GM12878 (cell line): ENCODE data around the gene EVI5L. TPM values are rescaled to one million over a fixed set of nuclear protein-coding genes. Genes with fewer than 3 reads are reported as not detected.
A peak's percentile ranks its signal among the peaks of the same experiment; 100 is the strongest.

ENCODE experiments used
- ATAC-seq: fragments of 200-7000 bp; cut with Tn5 transposase; 3 replicates; pipeline ENCODE4 v1.9.1; 2020; ENCODE audit warnings: mild to moderate bottlenecking, moderate library complexity
- BruUV-seq: library from RNA; stranded (reverse); fragments of 400-500 nt; replicated peaks from 2 replicates; lab custom pipeline; 2021; lab: Mats Ljungman, UMichigan
- CTCF ChIA-PET: fragments of 300-600 bp; sonication (Branson Sonifier 250); formaldehyde crosslinking; extraction: SDS; loops from one replicate; lab custom pipeline; 2021; ENCODE audit warnings: inconsistent platforms; lab: Yijun Ruan, JAX
- POLR2A ChIA-PET: fragments of 350-600 bp; formaldehyde crosslinking; extraction: SDS; loops from one replicate; lab custom pipeline; 2021; ENCODE audit warnings: inconsistent platforms; lab: Charles Lee
- RAD21 ChIA-PET: fragments of 300-600 bp; sonication (Branson Sonifier 250); formaldehyde crosslinking; loops from one replicate; lab custom pipeline; 2023; ENCODE audit warnings: antibody characterized with exemption; ENCODE audit not compliant: unreplicated experiment; lab: Charles Lee
- SMC1A ChIA-PET: fragments of 300-600 bp; sonication (Branson Sonifier 250); formaldehyde crosslinking; loops from one replicate; lab custom pipeline; 2023; ENCODE audit not compliant: unreplicated experiment, uncharacterized antibody; lab: Charles Lee
- DNase-seq: peaks from one replicate; pipeline ENCODE4 v3.0.0-alpha.2; 2011; ENCODE audit warnings: low read depth, low spot score
- FAIRE-seq: peaks from 3 replicates; lab custom pipeline; 2011; peaks lifted over from hg19 to GRCh38; lab: Jason Lieb, UNC
- H2AFZ ChIP-seq: 2 replicates; pipeline ENCODE4 v1.6.0; 2011; ENCODE audit warnings: low read depth, low read length, control low read depth; ENCODE audit not compliant: control insufficient read depth
- H3K27ac ChIP-seq: 2 replicates; pipeline ENCODE4 v1.5.1; 2011; ENCODE audit warnings: control low read depth; ENCODE audit not compliant: control insufficient read depth, insufficient read depth
- H3K27me3 ChIP-seq, 2 experiments: replicated peaks in 1 of 2; 2 replicates each; pipeline versions ENCODE4 v1.6.0 to v1.6.1; 2011; ENCODE audit warnings: low read length in 1 of 2; ENCODE audit not compliant: control insufficient read depth in 2 of 2, insufficient read depth in 2 of 2
- H3K36me3 ChIP-seq, 2 experiments: 2 replicates each; pipeline ENCODE4 v1.5.1; 2011; ENCODE audit warnings: low read length in 1 of 2; ENCODE audit not compliant: control insufficient read depth in 2 of 2, insufficient read depth in 2 of 2
- H3K4me1 ChIP-seq: 2 replicates; pipeline ENCODE4 v1.6.1; 2011; ENCODE audit warnings: mild to moderate bottlenecking, low read length, moderate library complexity, mixed read lengths; ENCODE audit not compliant: control insufficient read depth, insufficient read depth
- H3K4me2 ChIP-seq: 2 replicates; pipeline ENCODE4 v1.6.0; 2011; ENCODE audit warnings: control low read depth; ENCODE audit not compliant: control insufficient read depth, insufficient read depth
- H3K4me3 ChIP-seq: fragments of 200-600 bp; sonication (generic); 2 replicates; pipeline ENCODE4 v1.5.1; 2016
- H3K79me2 ChIP-seq: 2 replicates; pipeline ENCODE4 v1.6.0; 2011; ENCODE audit warnings: low read length; ENCODE audit not compliant: control insufficient read depth, insufficient read depth
- H3K9ac ChIP-seq: 2 replicates; pipeline ENCODE4 v1.8.0; 2011; ENCODE audit warnings: low read length, control low read depth, mixed read lengths; ENCODE audit not compliant: control insufficient read depth, insufficient read depth
- H3K9me3 ChIP-seq: replicated peaks from 3 replicates; pipeline ENCODE4 v1.5.1; 2011; ENCODE audit warnings: mild to moderate bottlenecking, low read length; ENCODE audit not compliant: control insufficient read depth, insufficient read depth
- H4K20me1 ChIP-seq: 2 replicates; pipeline ENCODE4 v1.6.0; 2011; ENCODE audit not compliant: control insufficient read depth, insufficient read depth
- SP1 ChIP-seq: IDR thresholded peaks from one replicate; pipeline ENCODE4 v1.6.1; 2011; ENCODE audit warnings: low read depth, low read length
- WGBS: methylation state at CpG from one replicate; pipeline ENCODE4 v1.1.6; 2016; ENCODE audit warnings: low lambda C conversion rate; ENCODE audit not compliant: insufficient replicate concordance, insufficient coverage; ENCODE audit errors: missing lambda C conversion rate; 5-methylcytosine and 5-hydroxymethylcytosine counted together
- in situ Hi-C: fragments of 300-500 bp; cut with MboI; formaldehyde crosslinking; loops from 9 replicates; pipeline ENCODE4 v1.14.3; 2018; ENCODE audit warnings: mixed read lengths
- intact Hi-C: fragments of 100-400 bp; cut with micrococcal nuclease; formaldehyde crosslinking; loops from one replicate; pipeline ENCODE4 v1.14.2; 2022; ENCODE audit not compliant: unreplicated experiment
- polyA plus RNA-seq, 11 experiments: library from polyadenylated mRNA; depleted of rRNA in 4 of 11; unstranded in 6 of 11; stranded (reverse) in 5 of 11; fragments of >200 nt; fragmentation: Nextera tagmentation in 4 of 11; fragmentation: Illumina TruSeq in 1 of 11; extraction: Ambion mirVana in 4 of 11; extraction: Trizol in 1 of 11; gene quantifications; 1 replicate in 1 of 11; 2 replicates in 10 of 11; pipeline versions ENCODE4 v1.2.1 to v1.2.3, GENCODE V29; 2011 to 2016; ENCODE audit warnings: inconsistent platforms in 2 of 11, missing spikeins in 2 of 11, low read depth in 1 of 11
- total RNA-seq, 4 experiments: library from RNA; depleted of rRNA in 3 of 4; stranded (reverse); fragments of >200 nt in 3 of 4; fragmentation: Illumina TruSeq in 1 of 4; extraction: Trizol in 1 of 4; gene quantifications; 2 replicates each; pipeline versions ENCODE4 v1.2.1 to v1.2.3, GENCODE V29; 2013 to 2021
- TF ChIP-seq, protein P1 (sequence below): fragments of 450-650 bp; formaldehyde crosslinking; IDR thresholded peaks from 2 replicates; pipeline ENCODE4 v1.4.0; 2022; ENCODE audit warnings: mild to moderate bottlenecking, moderate library complexity

Gene EVI5L
- total and polyA plus RNA-seq, 10 of the 15 experiments (the other 5 are each of a cell fraction or from before 2014, with no cell fraction given), result 0.23 to 13.8 (median 5.0) TPM

DNA sequence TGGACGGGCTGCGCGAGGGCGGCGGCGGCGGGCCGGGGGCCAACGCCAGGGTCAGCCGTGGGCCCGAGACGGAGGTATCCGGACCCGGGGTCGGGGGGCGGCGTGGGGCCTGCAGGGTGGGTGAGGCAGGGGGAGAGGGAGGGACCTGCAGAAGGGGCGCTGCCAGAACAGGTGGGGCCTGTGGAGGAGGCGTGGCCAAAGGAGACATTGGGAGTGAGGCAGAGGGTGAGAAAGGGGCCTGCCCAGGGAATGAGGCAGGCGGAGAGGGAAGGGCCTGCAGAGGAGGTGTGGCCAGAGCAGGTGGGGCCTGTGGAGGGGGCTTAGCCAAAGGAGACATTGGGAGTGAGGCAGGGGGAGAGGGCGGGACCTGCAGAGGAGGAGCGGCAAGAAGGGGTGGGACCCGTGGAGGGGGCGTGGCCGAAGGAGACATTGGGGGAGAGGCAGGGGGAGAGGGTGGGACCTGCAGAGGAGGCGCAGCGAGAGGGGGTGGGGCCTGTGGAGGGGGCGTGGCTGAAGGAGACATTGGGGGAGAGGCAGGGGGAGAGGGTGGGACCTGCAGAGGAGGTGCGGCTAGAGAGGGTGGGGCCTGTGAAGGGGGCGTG, 40.0 kb downstream of the EVI5L start:
- 19% methylated on average over 16 of the region's 30 CpGs for WGBS
- Histone ChIP-seq H2AFZ (peak overlapping the region; percentile 88), H3K27me3 (peaks cover 3% of the 10 kb centered on the region in 2 experiments; a peak in 3 of 4 replicates), H3K9me3 (no peaks in the 10 kb centered on the region; the same call in 2 of the 3 replicates), H3K36me3 (no peaks in the 10 kb centered on the region), H3K9ac (no peak overlapping the region), H3K27ac (no peak overlapping the region), H3K4me1 (peaks cover 12% of the 10 kb centered on the region; the same call in 1 of the 2 replicates), H3K4me3 (peak overlapping the region; percentile 48; the same call in 1 of the 2 replicates), H4K20me1 (no peaks in the 10 kb centered on the region), H3K79me2 (no peaks in the 10 kb centered on the region), H3K4me2 (peak overlapping the region; percentile 95)
- ChIA-PET POLR2A (interaction anchor here (1.1 to 1.8 kb wide), 2 partner anchors 20 to 51 kb away, joined by 4 to 5 read pairs; partner anchors contain the start of gene SNAPC2), RAD21 (interaction anchor here (0.6 to 1.7 kb wide), 3 partner anchors 34 to 189 kb away, joined by 3 to 8 read pairs (median 3); partner anchors contain the start of genes MAP2K7, SNAPC2 and TRAPPC5), SMC1A (interaction anchor here (1.1 kb wide), 1 partner anchor 189 kb away, joined by 3 read pairs; the partner anchor contains the start of gene TRAPPC5), CTCF (interaction anchor here (0.6 to 2.0 kb wide), 16 partner anchors 11 to 481 kb away, joined by 3 to 19 read pairs (median 4); partner anchors contain the start of genes FCER2, MAP2K7, PET100 and SNAPC2)
- no TSS peak for BruUV-seq
- DNase-seq (no peak), FAIRE-seq (no peak), ATAC-seq (no peak)
- in situ Hi-C loops (no loop called here), intact Hi-C loops (loop anchor here (2.0 kb wide), 1 partner anchor 33 kb away; the partner anchor contains the start of gene MAP2K7)
- TF ChIP-seq SP1, result peak; percentile 10
- TF ChIP-seq, protein P1, sequence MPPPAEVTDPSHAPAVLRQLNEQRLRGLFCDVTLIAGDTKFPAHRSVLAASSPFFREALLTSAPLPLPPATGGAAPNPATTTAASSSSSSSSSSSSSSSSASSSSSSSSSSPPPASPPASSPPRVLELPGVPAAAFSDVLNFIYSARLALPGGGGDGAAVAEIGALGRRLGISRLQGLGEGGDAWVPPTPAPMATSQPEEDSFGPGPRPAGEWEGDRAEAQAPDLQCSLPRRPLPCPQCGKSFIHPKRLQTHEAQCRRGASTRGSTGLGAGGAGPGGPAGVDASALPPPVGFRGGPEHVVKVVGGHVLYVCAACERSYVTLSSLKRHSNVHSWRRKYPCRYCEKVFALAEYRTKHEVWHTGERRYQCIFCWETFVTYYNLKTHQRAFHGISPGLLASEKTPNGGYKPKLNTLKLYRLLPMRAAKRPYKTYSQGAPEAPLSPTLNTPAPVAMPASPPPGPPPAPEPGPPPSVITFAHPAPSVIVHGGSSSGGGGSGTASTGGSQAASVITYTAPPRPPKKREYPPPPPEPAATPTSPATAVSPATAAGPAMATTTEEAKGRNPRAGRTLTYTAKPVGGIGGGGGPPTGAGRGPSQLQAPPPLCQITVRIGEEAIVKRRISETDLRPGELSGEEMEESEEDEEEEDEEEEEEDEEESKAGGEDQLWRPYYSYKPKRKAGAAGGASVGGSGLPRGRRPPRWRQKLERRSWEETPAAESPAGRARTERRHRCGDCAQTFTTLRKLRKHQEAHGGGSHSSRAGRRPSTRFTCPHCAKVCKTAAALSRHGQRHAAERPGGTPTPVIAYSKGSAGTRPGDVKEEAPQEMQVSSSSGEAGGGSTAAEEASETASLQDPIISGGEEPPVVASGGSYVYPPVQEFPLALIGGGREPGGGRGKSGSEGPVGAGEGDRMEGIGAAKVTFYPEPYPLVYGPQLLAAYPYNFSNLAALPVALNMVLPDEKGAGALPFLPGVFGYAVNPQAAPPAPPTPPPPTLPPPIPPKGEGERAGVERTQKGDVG (CRISPR knock-in tag), result no peak
